HepG2 (cell line): ENCODE measurements around the gene GSTM2. TPM values are rescaled to one million over a fixed set of nuclear protein-coding genes. Genes with fewer than 3 reads are reported as not detected.
A peak's percentile ranks its signal among the peaks of the same experiment; 100 is the strongest.

ENCODE experiments used
- ATAC-seq: fragments of 200-7000 bp; cut with Tn5 transposase; 3 replicates; pipeline ENCODE4 v1.9.1; 2020; ENCODE audit warnings: mild to moderate bottlenecking, moderate library complexity
- BruUV-seq: library from RNA; stranded (reverse); fragments of 400-500 nt; replicated peaks from 2 replicates; lab custom pipeline; 2021; lab: Mats Ljungman, UMichigan
- CTCF ChIA-PET: fragments of 300-600 bp; formaldehyde crosslinking; extraction: SDS; loops from one replicate; lab custom pipeline; 2021; ENCODE audit warnings: low total read pairs, inconsistent platforms, low intra/inter-chr PET ratio; lab: Yijun Ruan, JAX
- POLR2A ChIA-PET: fragments of 350-600 bp; sonication (Branson Sonifier 250); formaldehyde crosslinking; loops from one replicate; lab custom pipeline; 2020; ENCODE audit warnings: antibody characterized with exemption, inconsistent platforms; lab: Yijun Ruan, JAX
- DNase-seq: peaks from one replicate; pipeline ENCODE4 v3.0.0-alpha.2; 2015; ENCODE audit warnings: low spot score
- FAIRE-seq: peaks from 3 replicates; lab custom pipeline; 2011; peaks lifted over from hg19 to GRCh38; lab: Jason Lieb, UNC
- H2AFZ ChIP-seq: one replicate; pipeline ENCODE4 v1.6.1; 2011; ENCODE audit warnings: low read length, inconsistent platforms
- H3K27ac ChIP-seq: fragments of 300-600 bp; 3 replicates; pipeline ENCODE4 v1.8.0; 2011; ENCODE audit warnings: mixed run types, mild to moderate bottlenecking, mixed read lengths, low read length, inconsistent platforms; ENCODE audit not compliant: insufficient read depth; ENCODE audit errors: extremely low read length
- H3K27me3 ChIP-seq, 2 experiments: fragments of 200-600 bp in 1 of 2; 2 replicates in 1 of 2; 3 replicates in 1 of 2; pipeline versions ENCODE4 v1.6.0 to v1.8.0; 2011; ENCODE audit warnings: low read length in 2 of 2, mild to moderate bottlenecking in 2 of 2, moderate library complexity in 2 of 2, inconsistent platforms in 1 of 2; ENCODE audit not compliant: insufficient read depth in 2 of 2, control insufficient read depth in 1 of 2
- H3K36me3 ChIP-seq, 2 experiments: fragments of 200-600 bp in 1 of 2; replicated peaks in 1 of 2; 2 replicates in 1 of 2; 3 replicates in 1 of 2; pipeline versions ENCODE4 v1.5.1 to v1.8.0; 2011; ENCODE audit warnings: low read length in 2 of 2, inconsistent platforms in 1 of 2; ENCODE audit not compliant: insufficient read depth in 2 of 2, control insufficient read depth in 1 of 2
- H3K4me1 ChIP-seq: 2 replicates; pipeline ENCODE4 v1.5.1; 2012; ENCODE audit warnings: low read length, inconsistent platforms; ENCODE audit not compliant: insufficient read depth
- H3K4me2 ChIP-seq: 2 replicates; pipeline ENCODE4 v1.6.0; 2011; ENCODE audit warnings: low read depth, low read length, inconsistent platforms
- H3K4me3 ChIP-seq, 3 experiments: fragments of 200-600 bp in 1 of 3; sonication (generic), shearing (Covaris generic) in 1 of 3; replicated peaks in 1 of 3; 2 replicates each; pipeline ENCODE4 v1.5.1; 2011 to 2016; ENCODE audit warnings: low read length in 3 of 3, inconsistent platforms in 2 of 3, low read depth in 2 of 3, mild to moderate bottlenecking in 2 of 3, control low read depth in 1 of 3, mixed read lengths in 1 of 3; ENCODE audit not compliant: insufficient read depth in 1 of 3
- H3K79me2 ChIP-seq: one replicate; pipeline ENCODE4 v1.6.1; 2011; ENCODE audit warnings: low read length, inconsistent platforms; ENCODE audit not compliant: insufficient read depth
- H3K9ac ChIP-seq: 2 replicates; pipeline ENCODE4 v1.6.0; 2011; ENCODE audit warnings: mild to moderate bottlenecking, low read depth, low read length, inconsistent platforms; ENCODE audit not compliant: insufficient read depth
- H3K9me3 ChIP-seq: 2 replicates; pipeline ENCODE4 v1.5.1; 2012; ENCODE audit warnings: mild to moderate bottlenecking, low read length
- H4K20me1 ChIP-seq: 2 replicates; pipeline ENCODE4 v1.6.0; 2011; ENCODE audit warnings: inconsistent platforms, mild to moderate bottlenecking, low read length, moderate library complexity; ENCODE audit not compliant: insufficient read depth
- ETV5 ChIP-seq: IDR thresholded peaks from 2 replicates; pipeline ENCODE4 v1.6.1; 2018; ENCODE audit warnings: missing biosample characterization, missing genetic modification reagents, inconsistent platforms, borderline replicate concordance
- MED1 ChIP-seq: sonication (generic); formaldehyde crosslinking; IDR thresholded peaks from 2 replicates; pipeline ENCODE4 v1.4.0; 2020; ENCODE audit warnings: missing genetic modification reagents
- PATZ1 ChIP-seq: sonication (generic); formaldehyde crosslinking; IDR thresholded peaks from 2 replicates; pipeline ENCODE4 v1.4.0; 2020; ENCODE audit warnings: missing genetic modification reagents
- SP5 ChIP-seq: IDR thresholded peaks from 2 replicates; pipeline ENCODE4 v1.6.1; 2016; ENCODE audit warnings: low read depth, borderline replicate concordance
- TFDP2 ChIP-seq: sonication (generic); formaldehyde crosslinking; IDR thresholded peaks from 2 replicates; pipeline ENCODE4 v1.4.0; 2020; ENCODE audit warnings: missing genetic modification reagents
- ZBTB7A ChIP-seq: sonication (generic); formaldehyde crosslinking; IDR thresholded peaks from 2 replicates; pipeline ENCODE4 v1.8.0; 2022; ENCODE audit warnings: mild to moderate bottlenecking, missing genetic modification reagents
- ZNF30 ChIP-seq: sonication (generic); formaldehyde crosslinking; IDR thresholded peaks from 2 replicates; pipeline ENCODE4 v1.5.0; 2020; ENCODE audit warnings: mild to moderate bottlenecking, missing genetic modification reagents
- ZNF607 ChIP-seq: sonication (generic); formaldehyde crosslinking; IDR thresholded peaks from 2 replicates; pipeline ENCODE4 v1.5.1; 2020; ENCODE audit warnings: missing genetic modification reagents, mild to moderate bottlenecking, borderline replicate concordance
- ZNF639 ChIP-seq: conservative IDR thresholded peaks from 2 replicates; pipeline ENCODE4 v1.6.1; 2018; ENCODE audit warnings: missing genetic modification reagents
- ZNF703 ChIP-seq: sonication (generic); formaldehyde crosslinking; IDR thresholded peaks from 2 replicates; pipeline ENCODE4 v1.5.1; 2020; ENCODE audit warnings: missing genetic modification reagents, mild to moderate bottlenecking, moderate library complexity, borderline replicate concordance
- ZSCAN20 ChIP-seq: sonication (generic); formaldehyde crosslinking; IDR thresholded peaks from 2 replicates; pipeline ENCODE4 v1.4.0; 2020; ENCODE audit warnings: missing genetic modification reagents, mild to moderate bottlenecking, borderline replicate concordance
- ZSCAN31 ChIP-seq: sonication (generic); formaldehyde crosslinking; IDR thresholded peaks from 2 replicates; pipeline ENCODE4 v1.5.0; 2020; ENCODE audit warnings: low read depth, mild to moderate bottlenecking, missing genetic modification reagents
- WGBS: methylation state at CpG from one replicate; pipeline ENCODE4 v1.1.6; 2017; ENCODE audit warnings: low lambda C conversion rate; 5-methylcytosine and 5-hydroxymethylcytosine counted together
- in situ Hi-C: cut with HindIII; loops from 2 replicates; pipeline ENCODE4 v1.10.0; 2017; ENCODE audit warnings: low pct_unique_long_range_greater_than_20kb; ENCODE audit not compliant: extremely low pct_ligation_motif_present
- intact Hi-C: fragments of 100-400 bp; cut with micrococcal nuclease; formaldehyde crosslinking; loops from one replicate; pipeline ENCODE4 v1.10.0; 2022; ENCODE audit not compliant: unreplicated experiment
- polyA plus RNA-seq, 8 experiments: library from polyadenylated mRNA; depleted of rRNA in 3 of 8; stranded (reverse) in 7 of 8; unstranded in 1 of 8; fragments of >200 nt; fragmentation: Illumina TruSeq in 4 of 8; extraction: Trizol in 4 of 8; gene quantifications; 2 replicates each; pipeline versions ENCODE4 v1.2.1 to v1.2.3, GENCODE V29; 2011 to 2016; ENCODE audit warnings: low read depth in 4 of 8, missing spikeins in 1 of 8, mixed read lengths in 1 of 8; ENCODE audit not compliant: insufficient read depth in 1 of 8
- total RNA-seq, 5 experiments: library from RNA; depleted of rRNA; stranded (reverse); fragments of >200 nt; fragmentation: Illumina TruSeq; extraction: Trizol; gene quantifications; 2 replicates each; pipeline ENCODE4 v1.2.3, GENCODE V29; 2016; ENCODE audit warnings: low read depth in 1 of 5
- TF ChIP-seq, protein P1 (sequence below): sonication (generic); IDR thresholded peaks from 2 replicates; pipeline ENCODE4 v1.6.1; 2016; ENCODE audit warnings: low read depth, borderline replicate concordance
- TF ChIP-seq, protein P2 (sequence below): sonication (generic); formaldehyde crosslinking; conservative IDR thresholded peaks from 2 replicates; pipeline ENCODE4 v1.8.0; 2022; ENCODE audit warnings: mild to moderate bottlenecking, moderate library complexity, missing genetic modification reagents

Gene GSTM2
- total and polyA plus RNA-seq, 2 of the 13 experiments (the other 11 are each of a cell fraction or from before 2014, with no cell fraction given): 7.0 to 15.0 TPM

DNA sequence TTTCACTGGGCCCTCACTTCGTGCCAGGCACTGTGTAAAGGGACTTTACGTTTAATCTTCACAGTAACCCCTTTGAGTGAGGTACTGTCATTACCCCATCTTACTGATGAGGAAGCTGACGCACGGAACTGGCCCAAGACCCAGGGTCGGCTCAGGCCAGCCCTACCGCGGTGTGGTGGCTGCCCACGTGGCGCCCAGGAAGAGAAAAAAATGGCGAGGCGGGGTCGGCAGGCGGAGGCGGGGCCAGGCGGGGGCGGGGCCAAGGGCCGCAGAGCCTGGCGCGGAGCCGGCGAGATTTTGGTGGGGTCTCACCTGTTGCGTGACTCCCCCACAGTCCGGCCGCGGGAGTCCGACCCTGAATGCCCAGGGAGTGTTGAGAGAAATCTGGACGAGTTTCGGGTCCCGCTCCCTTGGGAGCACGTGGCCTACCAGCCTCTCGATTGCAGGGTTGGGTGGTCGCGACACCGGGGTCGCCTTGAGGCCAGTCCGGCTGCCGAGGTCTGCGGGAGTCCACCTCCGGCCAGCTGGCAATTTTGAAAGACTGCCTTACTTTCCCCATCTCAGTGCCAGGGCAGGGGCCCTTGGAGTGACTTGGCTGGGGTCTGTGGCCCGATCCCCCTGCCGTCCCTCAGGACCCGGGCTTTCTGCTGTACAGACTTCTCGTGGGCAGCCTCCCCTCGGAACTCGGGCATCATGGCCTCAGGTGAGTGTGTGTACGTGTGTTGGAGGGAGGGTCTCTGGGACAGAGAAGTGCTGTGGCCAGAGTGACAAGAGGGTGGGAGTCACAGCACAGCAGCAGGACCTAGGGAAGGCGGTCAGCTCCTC, 48.1 kb upstream of the GSTM2 start, which contains the start of the genes AMPD2 and GNAT2:
Gene AMPD2, plus strand, starts transcription at position 262 of the 825 bp plus-strand sequence. CDS start 1,339 bp downstream, outside the sequence.
Gene GNAT2, minus strand, starts transcription at position 41 of the 825 bp plus-strand sequence. CDS start 6,746 bp downstream, outside the sequence.
- peak within 1 kb of the TSS; percentile 92 for H3K4me2 ChIP-seq
- ChIA-PET CTCF (no interaction called here), POLR2A (interaction anchor here (0.8 to 2.7 kb wide), 8 partner anchors 10 to 194 kb away, joined by 3 to 36 read pairs (median 8); partner anchors contain the start of gene GNAI3)
- H3K27me3 ChIP-seq: no peaks in the 10 kb centered on the region; a peak in 1 of 5 replicates
- H3K4me1 ChIP-seq: peaks cover 68% of the 10 kb centered on the region
- in situ Hi-C loops: loop anchor here (5.0 kb wide), 1 partner anchor 72 kb away; the partner anchor contains the start of gene GNAI3
- 3% methylated on average over 8 of the region's 47 CpGs for WGBS
- BruUV-seq: TSS peak; percentile 76
- H4K20me1 ChIP-seq: peaks cover 35% of the 10 kb centered on the region
- H3K27ac ChIP-seq: peak within 1 kb of the TSS; percentile 92
- H2AFZ ChIP-seq: peak within 1 kb of the TSS; percentile 39
- ATAC-seq (peak; percentile 58), DNase-seq (peak; percentile 69), FAIRE-seq (peak; percentile 54)
- H3K4me3 ChIP-seq: peak within 1 kb of the TSS; percentile 71 to 89 (median 80)
- no peaks in the 10 kb centered on the region for H3K9me3 ChIP-seq
- peaks cover 53% of the 10 kb centered on the region for H3K79me2 ChIP-seq
- H3K36me3 ChIP-seq: peaks cover 4 to 7% of the 10 kb centered on the region in 2 experiments; a peak in 2 of 5 replicates
- intact Hi-C loops: loop anchor here (1.0 kb wide), 1 partner anchor 71 kb away; the partner anchor contains the start of gene GNAI3
- H3K9ac ChIP-seq: peak within 1 kb of the TSS; percentile 87
- peak; percentile 55; the same call in 1 of the 2 replicates for TF ChIP-seq ETV5
- peak; percentile 62 for TF ChIP-seq ZBTB7A (CRISPR knock-in tag)
- TF ChIP-seq PATZ1 (CRISPR knock-in tag): peak; percentile 20; the same call in 1 of the 2 replicates
- peak; percentile 44; the same call in 1 of the 2 replicates for TF ChIP-seq SP5 (CRISPR knock-in tag)
- peak; percentile 94 for TF ChIP-seq ZNF607 (CRISPR knock-in tag)
- peak; percentile 52 for TF ChIP-seq MED1 (CRISPR knock-in tag)
- peak; percentile 62; the same call in 1 of the 2 replicates for TF ChIP-seq ZSCAN31
- TF ChIP-seq ZSCAN20 (CRISPR knock-in tag): 0 out of 2 replicates have a peak, but pooled peaks have one; percentile 65
- TF ChIP-seq, protein P1, sequence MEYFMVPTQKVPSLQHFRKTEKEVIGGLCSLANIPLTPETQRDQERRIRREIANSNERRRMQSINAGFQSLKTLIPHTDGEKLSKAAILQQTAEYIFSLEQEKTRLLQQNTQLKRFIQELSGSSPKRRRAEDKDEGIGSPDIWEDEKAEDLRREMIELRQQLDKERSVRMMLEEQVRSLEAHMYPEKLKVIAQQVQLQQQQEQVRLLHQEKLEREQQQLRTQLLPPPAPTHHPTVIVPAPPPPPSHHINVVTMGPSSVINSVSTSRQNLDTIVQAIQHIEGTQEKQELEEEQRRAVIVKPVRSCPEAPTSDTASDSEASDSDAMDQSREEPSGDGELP: peak; percentile 3; the same call in 1 of the 2 replicates
- 0 out of 2 replicates have a peak, but pooled peaks have one; percentile 5 for TF ChIP-seq ZNF703 (CRISPR knock-in tag)
- TF ChIP-seq TFDP2 (CRISPR knock-in tag): peak; percentile 58
- TF ChIP-seq ZNF30 (CRISPR knock-in tag): 0 out of 2 replicates have a peak, but pooled peaks have one; percentile 50
- peak; percentile 57; the same call in 1 of the 2 replicates for TF ChIP-seq ZNF639 (CRISPR knock-in tag)
- TF ChIP-seq, protein P2, sequence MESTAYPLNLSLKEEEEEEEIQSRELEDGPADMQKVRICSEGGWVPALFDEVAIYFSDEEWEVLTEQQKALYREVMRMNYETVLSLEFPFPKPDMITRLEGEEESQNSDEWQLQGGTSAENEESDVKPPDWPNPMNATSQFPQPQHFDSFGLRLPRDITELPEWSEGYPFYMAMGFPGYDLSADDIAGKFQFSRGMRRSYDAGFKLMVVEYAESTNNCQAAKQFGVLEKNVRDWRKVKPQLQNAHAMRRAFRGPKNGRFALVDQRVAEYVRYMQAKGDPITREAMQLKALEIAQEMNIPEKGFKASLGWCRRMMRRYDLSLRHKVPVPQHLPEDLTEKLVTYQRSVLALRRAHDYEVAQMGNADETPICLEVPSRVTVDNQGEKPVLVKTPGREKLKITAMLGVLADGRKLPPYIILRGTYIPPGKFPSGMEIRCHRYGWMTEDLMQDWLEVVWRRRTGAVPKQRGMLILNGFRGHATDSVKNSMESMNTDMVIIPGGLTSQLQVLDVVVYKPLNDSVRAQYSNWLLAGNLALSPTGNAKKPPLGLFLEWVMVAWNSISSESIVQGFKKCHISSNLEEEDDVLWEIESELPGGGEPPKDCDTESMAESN (CRISPR knock-in tag): peak; percentile 46; the same call in 1 of the 2 replicates
